DMS53 (cell line): ENCODE results near the gene HCN3.
"Not testable (repeated sequence)": the region's sequence is repeated elsewhere in the genome, so short reads cannot be mapped to it uniquely, and the experiment has no call there.

Experiments used
- DNase-seq: peaks from one replicate; lab custom pipeline; 2025; lab: John Stamatoyannopoulos, UW

The HCN3 gene

DNA sequence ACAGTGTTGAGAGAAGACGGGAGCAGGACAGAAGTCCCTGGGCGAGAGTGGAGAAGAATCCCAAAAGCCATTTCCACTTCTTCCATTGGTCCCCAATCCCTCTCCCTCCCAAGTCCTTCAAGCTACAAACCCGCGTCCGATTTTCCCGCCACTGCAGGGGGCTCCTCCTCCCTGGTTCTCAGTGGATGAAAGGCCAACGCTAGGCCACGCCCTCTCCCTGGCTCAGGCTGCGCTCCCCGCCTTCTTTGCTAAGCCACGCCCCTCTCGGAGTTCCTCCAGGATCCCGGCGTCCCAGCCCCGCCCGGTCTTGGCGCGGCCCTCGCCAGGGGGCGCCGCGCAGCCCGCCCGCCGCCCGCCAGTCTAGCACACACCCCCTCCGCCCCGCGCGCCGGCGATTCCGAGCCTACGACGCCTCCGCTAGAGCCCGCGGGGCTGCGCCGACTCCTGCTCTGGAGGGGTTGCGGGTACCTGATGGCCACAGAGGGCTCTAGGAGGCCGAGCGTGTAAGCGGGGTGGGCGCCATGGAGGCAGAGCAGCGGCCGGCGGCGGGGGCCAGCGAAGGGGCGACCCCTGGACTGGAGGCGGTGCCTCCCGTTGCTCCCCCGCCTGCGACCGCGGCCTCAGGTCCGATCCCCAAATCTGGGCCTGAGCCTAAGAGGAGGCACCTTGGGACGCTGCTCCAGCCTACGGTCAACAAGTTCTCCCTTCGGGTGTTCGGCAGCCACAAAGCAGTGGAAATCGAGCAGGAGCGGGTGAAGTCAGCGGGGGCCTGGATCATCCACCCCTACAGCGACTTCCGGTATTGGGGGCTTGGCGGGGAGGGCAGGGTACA, at the start of gene HCN3:
TSS of gene HCN3 (plus strand) at position 394 of the 832 bp plus-strand sequence. CDS start at position 522, 128 bp downstream.
- DNase-seq = peak; percentile 98

DNA sequence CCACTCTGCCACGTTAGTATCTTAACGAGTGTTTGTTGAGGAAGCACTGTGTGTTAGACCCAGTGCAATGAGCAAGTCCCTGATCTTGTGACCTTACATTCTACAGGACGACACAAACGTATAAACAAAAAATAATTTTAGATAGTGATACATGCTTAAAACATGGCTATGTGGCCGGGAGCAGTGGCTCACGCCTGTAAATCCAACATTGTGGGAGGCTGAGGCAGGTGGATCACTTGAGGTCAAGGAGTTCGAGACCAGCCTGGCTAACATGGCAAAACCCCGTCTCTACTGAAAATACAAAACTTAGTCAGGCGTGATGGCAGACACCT, 49.2 kb upstream of the HCN3 start:
- DNase-seq = no peak

DNA sequence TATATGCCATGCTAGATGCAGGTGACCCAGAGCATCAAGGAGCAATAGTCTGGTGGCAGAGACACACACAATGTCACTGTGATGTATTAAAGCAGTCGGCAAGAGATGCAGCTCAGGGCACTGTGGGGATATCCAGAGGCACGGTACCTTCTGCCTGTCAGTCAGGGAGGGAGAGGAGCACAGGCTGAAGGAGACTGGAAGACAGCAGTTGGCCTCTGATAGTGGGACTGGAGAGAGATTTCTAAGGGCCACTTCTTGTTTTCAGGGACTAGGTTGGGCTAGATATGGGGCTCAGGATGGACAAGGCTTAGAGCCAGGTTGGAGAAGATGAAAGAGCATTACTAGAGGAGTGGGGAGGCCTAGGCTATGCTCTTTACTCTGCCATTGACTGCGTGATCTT, 46.0 kb upstream of the HCN3 start:
- not testable (repeated sequence) for DNase-seq

DNA sequence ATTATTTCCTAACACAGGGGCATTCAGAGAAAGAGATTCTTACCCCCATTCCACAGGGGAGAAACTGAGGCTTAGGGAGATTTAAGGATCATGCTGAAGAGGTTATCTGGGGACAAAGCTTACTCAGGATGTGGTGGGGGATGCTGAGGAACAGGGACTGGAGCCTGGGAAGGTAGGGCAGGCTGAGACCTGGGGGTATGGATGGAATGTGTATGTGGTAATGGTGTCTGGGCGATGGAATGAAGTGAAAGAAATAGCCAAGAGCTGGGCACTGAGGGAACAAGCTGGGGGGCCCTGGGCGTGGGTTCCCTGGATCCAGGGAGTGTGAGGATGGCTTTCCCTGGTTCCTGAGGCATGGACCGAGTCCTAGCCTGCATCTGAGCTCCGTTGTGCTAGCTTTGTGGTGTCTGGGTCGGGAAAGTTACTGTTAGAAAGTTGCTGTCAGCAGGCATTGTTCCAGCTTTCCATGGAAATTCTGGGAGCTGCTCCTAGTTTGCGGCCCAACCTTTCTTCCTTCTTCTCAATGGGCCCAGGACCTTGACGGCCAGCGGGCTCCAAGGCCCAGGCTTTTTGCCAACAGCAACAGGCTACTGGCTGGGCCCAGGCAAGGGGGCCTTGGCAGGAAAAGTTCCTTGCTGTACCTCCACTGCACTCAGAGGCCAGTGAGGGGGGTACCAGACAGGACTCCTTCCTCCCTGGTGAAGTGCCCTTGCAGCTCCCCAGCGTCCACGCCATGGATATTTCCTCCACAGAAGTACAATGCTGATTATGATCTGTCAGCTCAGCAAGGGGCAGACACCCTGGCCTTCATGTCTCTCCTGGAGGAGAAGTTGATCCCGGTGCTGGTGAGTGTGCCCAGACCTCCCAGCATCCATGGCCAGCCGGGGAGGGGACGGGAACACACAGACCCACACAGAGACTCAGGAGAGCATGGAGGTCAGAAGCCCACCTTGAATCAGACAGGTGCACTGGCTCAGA, 45.0 kb upstream of the HCN3 start:
- DNase-seq = not testable (repeated sequence)

DNA sequence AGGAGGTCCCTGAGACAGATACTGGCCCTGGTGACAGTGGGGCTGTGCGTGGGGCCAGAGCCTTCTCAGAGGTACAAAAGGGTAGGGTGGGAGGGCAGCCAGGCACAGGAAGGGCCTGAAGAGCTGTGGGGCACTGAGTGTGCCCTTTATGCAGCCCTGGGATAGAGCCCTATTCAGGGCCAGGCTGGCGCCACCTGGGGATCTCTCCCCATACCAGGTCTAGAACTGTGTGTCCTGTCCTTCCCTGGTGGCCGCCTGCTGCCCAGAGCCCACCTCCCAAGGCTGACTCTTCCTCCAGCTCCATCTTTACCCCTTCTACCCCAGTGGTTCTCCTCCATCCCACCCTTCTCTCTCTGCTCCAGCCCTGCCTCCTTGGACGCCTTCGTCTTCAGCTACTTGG, 43.8 kb upstream of the HCN3 start:
- DNase-seq = not testable (repeated sequence)

DNA sequence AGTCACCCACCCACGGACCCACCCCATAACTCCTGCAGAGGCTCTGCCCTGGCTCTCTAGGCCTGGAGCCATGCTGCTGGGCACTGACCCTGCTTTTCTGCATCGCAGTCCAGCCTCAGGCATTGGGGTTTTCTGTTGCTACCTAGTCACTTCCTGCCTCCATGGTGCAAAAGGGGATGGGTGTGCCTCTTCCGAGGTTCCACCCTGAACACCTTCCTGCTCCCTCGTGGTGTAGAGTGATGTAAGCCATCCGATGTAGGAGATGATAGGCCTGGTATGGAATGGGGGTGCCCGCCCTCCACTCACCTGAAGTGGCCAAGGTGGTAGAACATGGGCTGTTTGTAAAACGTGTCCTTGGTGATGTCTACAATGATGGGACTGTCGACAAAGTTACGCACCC, 41.9 kb upstream of the HCN3 start:
- DNase-seq = not testable (repeated sequence)

DNA sequence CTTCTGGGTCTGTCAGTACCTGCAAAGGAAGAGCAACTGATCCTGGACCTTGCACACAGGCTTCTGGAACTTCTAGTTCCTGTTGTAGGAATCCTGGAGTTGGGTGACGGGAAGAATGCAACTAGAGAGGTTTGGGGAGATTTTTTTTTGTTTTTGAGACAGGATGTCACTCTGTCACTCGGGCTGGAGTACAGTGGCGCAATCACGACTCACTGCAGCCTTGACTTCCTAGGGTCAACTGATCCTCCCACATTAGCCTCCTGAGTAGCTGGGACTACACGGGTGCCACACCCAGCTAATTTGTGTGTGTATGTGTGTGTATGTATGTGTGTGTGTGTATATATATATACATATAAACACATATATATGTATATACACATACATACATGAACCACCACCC, 40.8 kb upstream of the HCN3 start:
- no peak for DNase-seq

DNA sequence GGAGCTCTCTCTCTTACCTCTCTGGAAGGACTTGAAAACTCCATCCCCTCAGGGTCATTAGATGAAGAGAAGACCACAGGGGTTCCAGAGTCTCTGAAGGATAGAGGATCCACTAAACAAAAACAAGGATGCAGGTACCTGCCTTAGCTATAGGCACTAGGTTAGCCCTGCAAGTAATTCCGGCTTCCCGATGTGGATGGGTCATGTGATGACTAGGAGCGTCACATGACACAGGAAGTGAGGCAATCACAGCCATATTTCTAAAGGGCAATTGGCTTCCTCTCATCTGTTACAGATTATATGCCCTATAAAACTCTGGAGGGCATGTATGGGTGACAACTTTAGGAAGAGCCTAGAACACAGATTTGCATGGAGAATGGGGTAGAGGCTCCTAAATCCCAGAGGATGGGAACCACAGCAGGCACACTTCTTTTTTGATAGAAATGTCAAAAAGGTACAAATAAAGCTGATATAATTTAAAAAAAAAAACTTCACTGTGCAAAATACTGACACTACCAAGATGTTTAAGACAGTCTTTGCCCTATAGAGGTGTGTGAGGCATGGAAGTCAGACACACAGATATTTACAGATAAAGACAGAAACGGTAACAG, 36.1 kb upstream of the HCN3 start:
- DNase-seq = peak; percentile 93

DNA sequence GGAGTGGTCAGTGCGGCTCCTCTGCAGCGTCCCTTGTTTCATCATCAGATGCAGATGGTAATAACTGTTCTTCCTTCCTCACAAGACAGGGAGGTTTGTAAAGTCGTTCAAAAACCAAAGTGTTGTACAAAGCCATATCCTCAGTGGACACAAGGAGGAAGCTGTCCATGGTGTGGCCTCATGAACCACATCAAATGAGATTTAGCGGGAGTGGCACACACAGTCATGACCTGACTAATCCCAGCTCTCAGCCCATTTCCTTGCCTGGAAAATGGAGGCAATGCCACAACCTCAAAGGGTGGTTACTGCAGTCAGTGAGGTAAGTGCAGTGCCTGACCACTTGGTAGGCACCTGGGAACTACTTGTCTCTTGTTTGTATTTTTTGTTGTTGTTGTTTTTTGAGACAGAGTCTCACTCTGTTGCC, 35.4 kb upstream of the HCN3 start:
- DNase-seq = no peak

DNA sequence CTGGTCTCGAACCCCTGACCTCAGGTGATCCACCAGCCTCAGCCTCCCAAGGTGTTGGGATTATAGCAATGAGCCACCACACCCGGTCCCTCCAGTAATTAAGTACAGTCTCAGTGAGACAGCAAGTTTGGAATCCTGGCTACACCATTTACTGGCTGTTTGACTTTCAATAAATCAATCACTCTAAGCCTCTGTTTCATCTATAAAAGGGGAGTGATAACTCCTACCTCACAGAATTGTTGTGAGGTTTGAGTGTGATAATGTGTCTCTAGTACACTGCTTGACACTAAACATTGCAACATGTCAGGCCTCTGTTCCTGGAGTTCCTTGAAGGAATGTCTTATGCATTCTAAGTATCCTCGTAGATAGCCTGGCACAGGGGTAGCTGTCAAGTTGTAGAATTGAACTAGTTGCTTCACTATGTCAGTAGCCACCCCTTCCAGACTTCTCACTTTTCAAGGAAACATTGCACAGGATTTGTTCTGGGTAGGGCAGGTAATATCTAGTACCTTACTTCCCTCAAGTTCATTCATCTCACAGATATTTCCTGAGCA, 34.4 kb upstream of the HCN3 start:
- DNase-seq = no peak

DNA sequence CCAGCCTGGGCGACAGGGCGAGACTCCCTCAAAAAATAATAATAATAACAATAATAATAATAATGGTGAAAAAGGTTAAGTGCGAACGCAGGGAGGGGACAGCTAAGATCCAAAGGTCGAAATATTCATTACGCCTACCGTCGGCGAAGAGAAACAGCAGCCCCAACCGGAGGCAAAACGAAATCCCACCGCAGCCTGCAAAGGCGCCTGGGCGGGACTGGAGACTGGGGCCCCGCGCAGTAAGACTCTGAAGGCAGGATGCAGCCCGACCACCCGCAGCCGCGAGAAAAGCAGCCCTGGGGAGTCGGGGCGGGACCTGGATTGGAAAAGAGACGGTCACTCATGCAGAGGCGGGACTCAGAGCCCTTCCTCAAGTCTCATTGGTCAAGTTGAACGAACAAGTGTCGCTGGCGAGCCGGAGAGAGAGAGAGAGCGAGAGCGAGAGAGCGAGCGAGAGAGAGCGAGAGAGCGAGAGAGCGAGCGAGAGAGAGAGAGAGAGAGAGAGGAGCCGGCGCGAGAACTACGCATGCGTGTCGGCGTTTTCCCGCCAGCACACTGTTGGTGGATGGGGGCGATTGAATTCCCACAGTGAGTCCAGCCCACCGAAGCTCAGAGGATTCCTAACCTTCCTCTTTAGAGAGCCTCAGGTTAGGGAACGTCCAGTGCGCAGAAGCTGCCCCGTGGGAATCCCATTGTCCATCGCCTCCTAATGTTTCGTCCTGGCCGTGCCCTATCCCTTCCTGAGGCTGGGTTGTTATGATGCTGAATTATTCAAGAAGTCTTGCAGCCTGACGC, 32.7 kb upstream of the HCN3 start:
- peak; percentile 99 for DNase-seq

DNA sequence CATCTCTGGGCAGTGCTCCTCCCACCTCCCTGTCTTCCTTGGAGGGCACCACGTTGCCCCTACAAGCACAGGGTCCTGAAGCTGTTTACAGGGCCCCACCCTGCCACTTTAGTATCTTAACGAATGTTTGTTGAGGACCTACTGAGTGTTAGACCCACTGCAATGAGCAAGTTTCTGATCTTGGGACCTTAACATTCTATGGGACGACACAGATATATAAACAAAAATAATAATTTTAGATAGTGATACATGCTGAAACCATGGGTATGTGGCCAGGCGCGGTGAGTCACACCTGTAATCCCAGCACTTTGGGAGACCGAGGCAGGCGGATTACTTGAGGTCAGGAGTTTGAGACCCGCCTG, 32.1 kb upstream of the HCN3 start:
- DNase-seq = no peak

DNA sequence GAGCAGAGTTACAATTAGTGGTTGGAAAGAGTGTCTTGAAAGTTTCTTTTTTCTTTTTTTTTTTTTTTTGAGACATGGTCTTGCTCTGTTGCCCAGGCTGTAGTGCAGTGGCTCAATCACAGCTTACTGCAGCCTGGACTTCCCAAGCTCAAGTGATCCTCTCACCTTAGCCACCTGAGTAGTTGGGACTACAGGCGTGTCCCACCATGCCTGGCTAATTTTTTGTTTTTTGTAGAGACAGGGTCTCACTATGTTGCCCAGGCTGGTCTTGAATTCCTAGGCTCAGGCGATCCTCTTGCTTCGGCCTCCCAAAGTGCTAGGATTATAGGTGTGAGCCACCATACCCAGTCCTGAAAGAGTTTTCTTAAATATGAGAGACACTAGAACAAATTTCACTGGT, 30.5 kb upstream of the HCN3 start:
- DNase-seq = not testable (repeated sequence)

DNA sequence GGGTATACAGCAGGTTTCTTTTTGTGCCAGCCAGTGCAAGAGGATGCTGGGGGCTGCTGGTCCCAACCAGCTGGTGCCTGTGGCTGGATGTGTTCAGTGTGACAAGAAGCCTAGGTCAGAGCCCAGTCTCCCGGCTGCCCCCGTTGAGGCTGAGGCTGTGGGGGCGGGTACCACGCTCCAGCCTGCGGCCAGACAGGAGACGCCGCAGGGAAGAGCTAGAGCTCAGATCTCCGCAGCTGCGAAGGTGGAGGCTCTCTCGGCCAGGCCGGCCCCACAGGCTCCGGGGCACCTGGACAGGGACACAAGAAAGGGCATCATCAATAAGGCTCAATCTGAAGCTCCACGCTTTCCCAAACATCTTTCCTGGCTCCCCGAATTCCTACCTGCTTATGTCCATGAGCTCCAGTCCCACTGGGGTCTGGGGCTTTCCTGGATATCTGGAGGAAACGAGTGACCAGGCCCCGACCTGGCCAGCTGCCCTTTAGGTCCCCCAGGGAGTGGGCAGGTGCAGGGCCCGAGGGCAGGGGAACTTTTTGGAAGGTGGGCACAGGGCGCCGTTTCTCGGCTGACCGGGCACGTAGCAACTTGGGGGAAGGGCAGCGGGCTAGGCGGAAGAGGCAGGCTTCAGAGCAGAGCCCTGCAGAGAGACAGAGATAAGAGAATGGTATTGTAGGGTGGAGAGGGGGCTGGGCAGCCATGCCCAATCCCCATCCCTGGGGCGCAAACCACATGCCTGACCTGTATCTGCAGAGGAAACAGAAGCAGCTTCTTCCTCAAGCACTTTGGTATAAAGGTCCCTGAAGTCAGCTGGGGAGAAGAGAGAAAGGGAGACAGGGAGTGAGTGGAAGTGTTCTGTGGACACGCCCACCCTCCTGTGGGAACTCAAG, 29.4 kb upstream of the HCN3 start:
- no peak for DNase-seq

DNA sequence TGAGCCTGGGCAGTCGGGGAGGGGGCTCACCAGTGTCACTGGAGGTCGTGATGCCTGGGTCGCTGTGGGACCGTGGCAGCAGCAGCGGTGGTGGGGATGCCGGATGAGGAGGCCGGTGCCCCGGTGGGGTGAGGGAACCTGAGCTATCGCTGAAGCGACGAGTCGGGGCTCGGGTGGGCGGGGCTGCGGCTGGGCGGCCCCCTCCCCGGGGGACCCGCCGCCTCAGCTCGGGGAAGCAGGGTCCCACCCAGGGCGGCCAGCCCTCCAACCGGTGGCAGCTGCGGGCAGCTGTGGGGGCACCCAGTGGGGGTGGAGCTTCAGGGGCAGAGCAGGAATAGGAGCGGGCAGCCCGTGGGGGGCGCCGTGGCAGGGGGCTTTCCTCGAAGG, 27.0 kb upstream of the HCN3 start:
- no peak for DNase-seq

DNA sequence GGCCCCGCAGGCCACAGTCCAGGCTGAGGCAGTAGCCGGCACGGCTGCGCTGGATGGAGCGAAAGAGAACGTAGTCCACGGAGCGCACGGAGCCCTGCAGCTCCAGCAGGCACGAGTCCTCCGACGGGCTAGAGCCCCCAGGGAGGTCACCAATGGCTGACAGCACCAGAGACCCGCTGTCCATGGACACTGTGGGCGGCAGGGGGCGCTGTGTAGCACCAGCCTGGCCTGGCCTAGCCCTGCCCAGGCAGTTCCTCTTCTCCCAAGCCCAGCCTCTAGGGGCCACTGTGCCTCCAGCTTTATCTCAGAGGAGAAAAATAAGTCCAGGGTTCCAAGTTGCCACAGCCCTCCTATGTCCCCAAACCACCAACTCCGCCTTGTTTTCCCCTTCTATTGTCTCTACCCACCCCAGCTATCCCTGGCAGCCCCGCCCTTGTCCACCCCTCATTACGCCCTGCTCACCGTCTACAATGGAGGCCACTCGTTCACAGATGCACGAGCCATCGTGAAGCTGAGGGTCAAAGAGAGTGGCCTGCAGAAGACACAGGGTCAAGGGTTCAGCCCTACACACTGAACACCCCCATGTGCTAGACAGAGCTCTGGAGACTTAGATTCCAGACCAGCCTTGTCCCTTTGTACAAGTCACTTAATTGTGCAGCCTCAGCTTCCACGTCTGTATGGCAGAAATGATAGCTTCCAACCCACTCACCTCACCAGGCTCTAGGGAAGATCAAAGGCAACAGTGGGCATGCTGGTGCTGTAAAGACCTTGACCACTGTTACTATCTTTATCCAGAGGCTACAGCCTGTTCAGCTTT, 26.4 kb upstream of the HCN3 start:
- peak; percentile 96 for DNase-seq

DNA sequence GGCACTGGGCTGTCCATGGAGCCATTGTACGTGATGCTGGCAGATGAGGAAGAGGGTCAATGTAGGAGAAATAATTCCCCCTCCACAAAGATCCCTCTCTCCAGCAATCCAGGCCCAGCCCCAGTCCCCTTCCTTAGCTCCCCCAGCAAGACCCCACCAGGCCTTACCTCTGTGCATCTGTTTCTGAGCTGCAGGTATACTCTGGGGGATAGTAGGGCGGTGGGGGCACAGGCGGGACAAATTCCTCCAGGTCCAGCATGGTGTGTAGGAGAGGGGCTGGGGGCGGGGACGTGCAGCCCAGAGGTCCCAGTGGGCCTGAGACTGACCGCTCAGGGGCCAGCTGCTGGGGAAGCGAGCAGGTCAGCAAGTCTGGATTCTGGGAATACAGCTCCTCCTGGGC, 25.7 kb upstream of the HCN3 start:
- no peak for DNase-seq

DNA sequence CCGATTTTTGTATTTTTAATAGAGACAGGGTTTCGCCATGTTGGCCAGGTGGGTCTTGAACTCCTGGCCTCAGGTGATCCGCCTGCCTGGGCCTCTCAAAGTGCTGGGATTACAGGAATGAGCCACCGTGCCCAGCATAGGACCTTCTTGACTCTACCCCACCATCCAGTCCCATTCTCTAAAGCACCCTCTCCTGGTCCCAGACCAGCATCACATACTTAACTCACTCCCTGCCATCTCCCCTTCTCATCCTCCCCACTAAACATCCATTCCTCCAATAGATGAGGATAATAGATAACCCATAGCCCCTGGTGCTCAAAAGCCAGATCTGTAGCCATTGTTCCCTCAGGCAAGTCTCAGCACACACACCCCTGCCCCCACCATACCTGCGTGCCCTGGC, 24.1 kb upstream of the HCN3 start:
- no peak for DNase-seq

DNA sequence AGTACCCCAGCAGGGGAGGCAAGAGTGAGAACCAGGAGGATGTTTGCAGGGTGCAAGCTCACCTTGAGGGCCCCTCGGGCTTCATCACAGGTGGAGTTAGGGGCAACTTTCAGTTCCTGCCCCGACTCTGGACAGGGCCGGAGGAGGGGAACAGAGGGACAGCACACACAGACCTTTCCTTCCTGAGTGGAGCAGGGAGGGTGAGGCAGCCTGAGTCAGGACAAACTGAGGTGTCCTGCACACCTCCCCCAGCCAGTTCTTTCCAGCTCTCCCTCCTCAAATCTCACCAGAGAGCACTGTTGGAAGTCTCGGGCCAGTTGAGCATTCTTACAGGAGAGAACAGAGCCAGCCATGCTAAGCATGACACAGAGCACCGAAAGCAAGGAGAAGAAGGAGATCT, 23.5 kb upstream of the HCN3 start:
- no peak for DNase-seq
